Esophagus muscularis mucosa (tissue), 3 donors: ENCODE measurements around the gene SELENOF.

ENCODE experiments used
- POLR2A ChIP-seq: fragments of 450-650 bp; IDR thresholded peaks from one replicate; pipeline ENCODE4 v1.6.1; 2017; ENCODE audit warnings: antibody characterized with exemption, moderate library complexity, mild to moderate bottlenecking, low read depth
- TF ChIP-seq, protein P1 (sequence below), 3 experiments: fragments of 200-600 bp in 2 of 3; fragments of 450-650 bp in 1 of 3; sonication (generic) in 2 of 3; IDR thresholded peaks; one replicate each; pipeline ENCODE4 v1.5.1; 2017 to 2019; ENCODE audit warnings: antibody characterized with exemption in 3 of 3, mild to moderate bottlenecking in 2 of 3, moderate library complexity in 1 of 3

DNA sequence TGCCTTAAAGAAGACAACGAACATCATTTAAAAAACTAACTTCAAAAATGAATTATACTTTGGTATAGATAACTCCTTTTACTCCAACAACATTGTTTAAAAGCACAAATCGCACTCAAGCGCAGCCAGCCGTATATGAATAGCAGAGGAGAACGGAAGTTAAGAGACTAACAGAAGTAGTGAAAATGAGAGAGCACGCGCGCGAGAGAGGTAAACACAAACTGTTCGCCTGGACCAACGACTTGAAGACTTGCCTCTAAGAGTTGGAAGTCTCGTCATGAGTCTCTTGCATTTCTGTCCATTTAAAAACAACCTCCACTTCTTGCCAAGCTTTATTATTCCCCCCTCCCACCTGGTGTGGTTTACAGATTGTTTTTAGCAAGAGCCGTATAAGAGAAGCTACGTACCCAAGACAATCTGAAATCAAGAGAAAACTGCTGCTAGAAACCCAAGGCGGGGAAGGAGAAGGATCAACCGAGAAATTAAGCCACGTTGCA, 479 bp downstream of the SELENOF start:
- TF ChIP-seq, protein P1, sequence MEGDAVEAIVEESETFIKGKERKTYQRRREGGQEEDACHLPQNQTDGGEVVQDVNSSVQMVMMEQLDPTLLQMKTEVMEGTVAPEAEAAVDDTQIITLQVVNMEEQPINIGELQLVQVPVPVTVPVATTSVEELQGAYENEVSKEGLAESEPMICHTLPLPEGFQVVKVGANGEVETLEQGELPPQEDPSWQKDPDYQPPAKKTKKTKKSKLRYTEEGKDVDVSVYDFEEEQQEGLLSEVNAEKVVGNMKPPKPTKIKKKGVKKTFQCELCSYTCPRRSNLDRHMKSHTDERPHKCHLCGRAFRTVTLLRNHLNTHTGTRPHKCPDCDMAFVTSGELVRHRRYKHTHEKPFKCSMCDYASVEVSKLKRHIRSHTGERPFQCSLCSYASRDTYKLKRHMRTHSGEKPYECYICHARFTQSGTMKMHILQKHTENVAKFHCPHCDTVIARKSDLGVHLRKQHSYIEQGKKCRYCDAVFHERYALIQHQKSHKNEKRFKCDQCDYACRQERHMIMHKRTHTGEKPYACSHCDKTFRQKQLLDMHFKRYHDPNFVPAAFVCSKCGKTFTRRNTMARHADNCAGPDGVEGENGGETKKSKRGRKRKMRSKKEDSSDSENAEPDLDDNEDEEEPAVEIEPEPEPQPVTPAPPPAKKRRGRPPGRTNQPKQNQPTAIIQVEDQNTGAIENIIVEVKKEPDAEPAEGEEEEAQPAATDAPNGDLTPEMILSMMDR (IDR thresholded peaks at IDR 0.05): no peak
- TF ChIP-seq POLR2A: no peak
